Measurements from ENCODE around the gene SNRNP48.

DNA sequence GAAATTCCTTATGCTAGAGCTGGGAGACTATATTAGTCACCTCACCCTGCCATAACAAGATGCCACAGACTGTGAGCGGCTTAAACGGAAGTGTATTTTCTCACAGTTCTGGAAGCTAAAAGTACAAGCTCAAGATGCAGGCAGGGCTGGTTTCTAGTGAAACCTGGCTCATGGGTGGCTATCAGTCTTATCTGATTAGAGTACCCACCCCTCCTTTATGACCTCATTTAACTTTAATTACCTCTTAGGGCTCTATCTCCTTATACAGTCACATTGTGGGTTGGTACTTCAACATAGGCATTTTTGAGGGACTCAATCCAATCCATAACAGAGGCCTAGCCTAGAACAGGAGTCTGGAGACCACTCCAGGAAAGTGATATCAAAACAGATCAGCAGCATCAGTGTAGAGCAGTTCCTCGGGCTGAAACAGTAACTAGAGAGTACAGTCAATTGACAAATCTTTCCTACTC, 2.3 kb upstream of the SNRNP48 start:
- TF ChIP-seq TAF1 (IDR thresholded peaks at IDR 0.05; ENCODE audit: low read depth, low read length) (no peak), POLR2A (IDR thresholded peaks at IDR 0.05; ENCODE audit: control extremely low read depth in 1 of 2, low read depth in 2 of 2, low read length in 2 of 2) (no peak), EZH2 (IDR thresholded peaks at IDR 0.05; ENCODE audit: low read depth, low read length, severe bottlenecking) (no peak), RAD21 (IDR thresholded peaks at IDR 0.05 in 1 of 2, conservative IDR thresholded peaks at IDR 0.05 in 1 of 2; ENCODE audit: low read depth in 2 of 2, low read length in 2 of 2) (no peak), SIN3A (conservative IDR thresholded peaks at IDR 0.05 in 1 of 2, IDR thresholded peaks at IDR 0.05 in 1 of 2; ENCODE audit: low read depth in 1 of 2, low read length in 2 of 2) (no peak)
- TF ChIP-seq, protein P1, sequence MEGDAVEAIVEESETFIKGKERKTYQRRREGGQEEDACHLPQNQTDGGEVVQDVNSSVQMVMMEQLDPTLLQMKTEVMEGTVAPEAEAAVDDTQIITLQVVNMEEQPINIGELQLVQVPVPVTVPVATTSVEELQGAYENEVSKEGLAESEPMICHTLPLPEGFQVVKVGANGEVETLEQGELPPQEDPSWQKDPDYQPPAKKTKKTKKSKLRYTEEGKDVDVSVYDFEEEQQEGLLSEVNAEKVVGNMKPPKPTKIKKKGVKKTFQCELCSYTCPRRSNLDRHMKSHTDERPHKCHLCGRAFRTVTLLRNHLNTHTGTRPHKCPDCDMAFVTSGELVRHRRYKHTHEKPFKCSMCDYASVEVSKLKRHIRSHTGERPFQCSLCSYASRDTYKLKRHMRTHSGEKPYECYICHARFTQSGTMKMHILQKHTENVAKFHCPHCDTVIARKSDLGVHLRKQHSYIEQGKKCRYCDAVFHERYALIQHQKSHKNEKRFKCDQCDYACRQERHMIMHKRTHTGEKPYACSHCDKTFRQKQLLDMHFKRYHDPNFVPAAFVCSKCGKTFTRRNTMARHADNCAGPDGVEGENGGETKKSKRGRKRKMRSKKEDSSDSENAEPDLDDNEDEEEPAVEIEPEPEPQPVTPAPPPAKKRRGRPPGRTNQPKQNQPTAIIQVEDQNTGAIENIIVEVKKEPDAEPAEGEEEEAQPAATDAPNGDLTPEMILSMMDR (IDR thresholded peaks at IDR 0.05; ENCODE audit: control extremely low read depth in 1 of 3, insufficient read depth in 1 of 3, low read depth in 1 of 3, low read length in 3 of 3), result no peak

Data from H1 (cell line).